A549 treated with AZD9567 at 1 μM for 4 hours (cell line): Measurements from ENCODE around the gene BAZ2B. TPM values are rescaled to one million over a fixed set of nuclear protein-coding genes. Genes with fewer than 3 reads are reported as not detected.

Experiments used
- total RNA-seq: library from RNA; stranded (reverse); fragments of 200-300 nt; extraction: Qiagen RNA extraction; gene quantifications from 5 replicates; pipeline ENCODE4 v1.2.3, GENCODE V29; 2022; ENCODE audit not compliant: insufficient read depth

The BAZ2B gene
- 6.0 to 7.8 TPM (median 6.5 TPM) in 5 replicates for total RNA-seq

GRCh38 chr2:159616286-159616701, at the start of gene BAZ2B:
TSS of gene BAZ2B (minus strand) at chr2:159616548. CDS start at chr2:159478719, 137,829 bp downstream.

GRCh38 chr2:159285929-159286708, 330.2 kb downstream of the BAZ2B start, which contains the start of gene WDSUB1:
TSS of gene WDSUB1 (minus strand) at chr2:159286703. CDS start at chr2:159283069, 3,634 bp downstream.

Other genes with a start within 250 kb of the BAZ2B start
- 44.4 to 71.2 TPM (median 61.2 TPM) in 5 replicates for gene MARCHF7, start 96.0 kb upstream of the BAZ2B start, total RNA-seq
- 1.8 to 2.7 TPM (median 2.3 TPM) in 5 replicates for gene CD302, start 181.7 kb upstream of the BAZ2B start, total RNA-seq